PC-9 (cell line): ENCODE results near the gene ADAT2. TPM values are rescaled to one million over a fixed set of nuclear protein-coding genes. Genes with fewer than 3 reads are reported as not detected.
"Not testable (repeated sequence)": the region's sequence is repeated elsewhere in the genome, so short reads cannot be mapped to it uniquely, and the experiment has no call there.

ENCODE experiments used
- BruUV-seq: library from RNA; stranded (reverse); fragments of 400-500 nt; replicated peaks from 2 replicates; lab custom pipeline; 2021; lab: Mats Ljungman, UMichigan
- CTCF ChIA-PET: fragments of 300-600 bp; sonication (Branson Sonifier 250); formaldehyde crosslinking; loops from one replicate; lab custom pipeline; 2022; ENCODE audit warnings: antibody characterized with exemption; lab: Charles Lee
- POLR2A ChIA-PET: fragments of 300-600 bp; sonication (Branson Sonifier 250); formaldehyde crosslinking; loops from one replicate; lab custom pipeline; 2022; ENCODE audit warnings: antibody characterized with exemption; ENCODE audit not compliant: unreplicated experiment; lab: Charles Lee
- DNase-seq, 2 experiments: peaks; one replicate each; pipeline versions ENCODE4 v3.0.0 to v3.0.0-alpha.2; 2015 to 2022; ENCODE audit warnings: mixed read lengths in 1 of 2
- H2AFZ ChIP-seq: fragments of 200-600 bp; sonication (generic); 2 replicates; pipeline ENCODE4 v1.8.1; 2017; ENCODE audit warnings: antibody characterized with exemption
- H3F3A ChIP-seq: fragments of 200-600 bp; sonication (generic); 2 replicates; pipeline ENCODE4 v1.8.1; 2017; ENCODE audit warnings: antibody characterized with exemption, mild to moderate bottlenecking, low read depth; ENCODE audit not compliant: insufficient read depth
- H3K27ac ChIP-seq: fragments of 200-600 bp; sonication (generic); 2 replicates; pipeline ENCODE4 v1.6.1; 2016; ENCODE audit warnings: mixed run types
- H3K27me3 ChIP-seq: fragments of 200-600 bp; sonication (generic); 2 replicates; pipeline ENCODE4 v1.6.1; 2016; ENCODE audit warnings: low read depth, mixed run types; ENCODE audit not compliant: insufficient read depth
- H3K36me3 ChIP-seq: fragments of 200-600 bp; sonication (generic); 2 replicates; pipeline ENCODE4 v1.6.1; 2016; ENCODE audit warnings: low read depth, mixed run types
- H3K4me1 ChIP-seq: fragments of 200-600 bp; sonication (generic); replicated peaks from 2 replicates; pipeline ENCODE4 v1.6.1; 2016; ENCODE audit warnings: mixed run types; ENCODE audit not compliant: insufficient read depth
- H3K4me2 ChIP-seq: fragments of 200-600 bp; sonication (generic); 2 replicates; pipeline ENCODE4 v1.6.1; 2017; ENCODE audit warnings: mixed run types
- H3K4me3 ChIP-seq: fragments of 200-600 bp; sonication (generic); 2 replicates; pipeline ENCODE4 v1.6.1; 2016; ENCODE audit warnings: mixed run types
- H3K79me2 ChIP-seq: fragments of 200-600 bp; sonication (generic); 2 replicates; pipeline ENCODE4 v1.6.1; 2017; ENCODE audit warnings: low read depth, mixed run types
- H3K9me2 ChIP-seq: fragments of 200-600 bp; sonication (generic); 2 replicates; pipeline ENCODE4 v1.8.1; 2017; ENCODE audit warnings: mild to moderate bottlenecking; ENCODE audit not compliant: insufficient read depth
- H3K9me3 ChIP-seq: fragments of 200-600 bp; sonication (generic); 2 replicates; pipeline ENCODE4 v1.8.1; 2016; ENCODE audit warnings: low read depth; ENCODE audit not compliant: insufficient read depth
- H4K20me1 ChIP-seq: fragments of 200-600 bp; sonication (generic); 2 replicates; pipeline ENCODE4 v1.8.1; 2017; ENCODE audit not compliant: insufficient read depth
- EZH2 ChIP-seq: fragments of 200-600 bp; sonication (generic); IDR thresholded peaks from 2 replicates; pipeline ENCODE4 v1.8.0; 2017; ENCODE audit warnings: antibody characterized with exemption, low read depth
- intact Hi-C: fragments of 100-400 bp; cut with micrococcal nuclease; formaldehyde crosslinking; loops from one replicate; pipeline ENCODE4 v1.10.0; 2022; ENCODE audit not compliant: unreplicated experiment
- total RNA-seq: library from RNA; stranded (reverse); gene quantifications from 2 replicates; pipeline ENCODE4 v1.2.3, GENCODE V29; 2021
- TF ChIP-seq, protein P1 (sequence below): fragments of 200-600 bp; sonication (generic); conservative IDR thresholded peaks from 2 replicates; pipeline ENCODE4 v1.6.1; 2017; ENCODE audit warnings: mixed run types, antibody characterized with exemption, mild to moderate bottlenecking, moderate library complexity

Gene ADAT2
- total RNA-seq, 1 experiment from 2014 or later: 5.5 TPM

DNA sequence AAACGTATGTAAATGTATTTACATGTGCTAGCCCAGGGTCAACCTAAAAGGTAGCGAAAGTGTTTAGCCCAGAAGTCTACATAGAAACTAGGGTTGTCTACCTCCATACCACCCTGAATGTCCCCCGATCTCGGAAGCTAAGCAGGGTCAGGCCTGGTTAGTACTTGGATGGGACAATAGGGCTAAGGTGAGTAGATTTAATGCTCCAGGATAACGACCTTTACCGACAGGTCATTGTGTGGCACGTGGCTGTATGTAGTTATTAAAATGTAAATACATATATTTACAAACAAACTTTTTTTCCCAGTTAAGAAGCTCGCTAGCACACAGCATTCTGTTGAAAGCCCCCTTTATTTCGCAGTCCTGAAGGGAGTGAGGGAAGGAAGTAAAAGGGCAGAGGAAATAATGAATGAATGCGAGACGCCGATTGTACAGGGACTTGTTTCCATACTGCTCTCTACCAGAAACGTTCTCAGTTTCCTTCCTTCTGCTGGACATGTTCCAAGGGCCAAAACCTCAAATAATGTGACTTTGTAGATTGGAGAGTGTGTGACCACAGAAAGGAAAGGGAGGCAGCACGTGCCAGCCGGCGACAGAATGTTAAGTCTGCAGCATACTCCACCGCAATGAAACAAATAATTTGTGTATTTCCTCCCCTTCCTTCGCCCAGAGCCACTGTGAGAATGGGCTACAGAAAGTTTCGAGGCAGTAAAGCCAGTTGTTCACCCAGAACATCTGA, 612 bp downstream of the ADAT2 start:
- intact Hi-C loops: loop anchor here (1.0 to 2.0 kb wide), 2 partner anchors 61 to 504 kb away; partner anchors contain the start of gene FUCA2
- Histone ChIP-seq H3K27me3 (no peaks in the 10 kb centered on the region), H3K4me1 (peaks cover 22% of the 10 kb centered on the region), H2AFZ (peak overlapping the region; percentile 98), H3K27ac (peak overlapping the region; percentile 47), H3K4me2 (peak overlapping the region; percentile 82), H3F3A (no peaks in the 10 kb centered on the region; the same call in 1 of the 2 replicates), H3K79me2 (peaks cover 61% of the 10 kb centered on the region), H3K36me3 (no peaks in the 10 kb centered on the region), H4K20me1 (no peaks in the 10 kb centered on the region), H3K9me2 (no peaks in the 10 kb centered on the region), H3K4me3 (peak overlapping the region; percentile 77), H3K9me3 (no peaks in the 10 kb centered on the region)
- DNase-seq: peak; percentile 40 to 58
- ChIA-PET POLR2A (interaction anchor here (0.5 to 0.7 kb wide), 3 partner anchors 271 to 677 kb away, joined by 3 to 4 read pairs (median 3); no protein-coding TSS in a partner anchor), CTCF (interaction anchor here (1.5 kb wide), 1 partner anchor 23 kb away, joined by 7 read pairs; no protein-coding TSS in a partner anchor)
- BruUV-seq: TSS peak; percentile 68
- TF ChIP-seq, protein P1, sequence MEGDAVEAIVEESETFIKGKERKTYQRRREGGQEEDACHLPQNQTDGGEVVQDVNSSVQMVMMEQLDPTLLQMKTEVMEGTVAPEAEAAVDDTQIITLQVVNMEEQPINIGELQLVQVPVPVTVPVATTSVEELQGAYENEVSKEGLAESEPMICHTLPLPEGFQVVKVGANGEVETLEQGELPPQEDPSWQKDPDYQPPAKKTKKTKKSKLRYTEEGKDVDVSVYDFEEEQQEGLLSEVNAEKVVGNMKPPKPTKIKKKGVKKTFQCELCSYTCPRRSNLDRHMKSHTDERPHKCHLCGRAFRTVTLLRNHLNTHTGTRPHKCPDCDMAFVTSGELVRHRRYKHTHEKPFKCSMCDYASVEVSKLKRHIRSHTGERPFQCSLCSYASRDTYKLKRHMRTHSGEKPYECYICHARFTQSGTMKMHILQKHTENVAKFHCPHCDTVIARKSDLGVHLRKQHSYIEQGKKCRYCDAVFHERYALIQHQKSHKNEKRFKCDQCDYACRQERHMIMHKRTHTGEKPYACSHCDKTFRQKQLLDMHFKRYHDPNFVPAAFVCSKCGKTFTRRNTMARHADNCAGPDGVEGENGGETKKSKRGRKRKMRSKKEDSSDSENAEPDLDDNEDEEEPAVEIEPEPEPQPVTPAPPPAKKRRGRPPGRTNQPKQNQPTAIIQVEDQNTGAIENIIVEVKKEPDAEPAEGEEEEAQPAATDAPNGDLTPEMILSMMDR: no peak
- no peak for TF ChIP-seq EZH2

DNA sequence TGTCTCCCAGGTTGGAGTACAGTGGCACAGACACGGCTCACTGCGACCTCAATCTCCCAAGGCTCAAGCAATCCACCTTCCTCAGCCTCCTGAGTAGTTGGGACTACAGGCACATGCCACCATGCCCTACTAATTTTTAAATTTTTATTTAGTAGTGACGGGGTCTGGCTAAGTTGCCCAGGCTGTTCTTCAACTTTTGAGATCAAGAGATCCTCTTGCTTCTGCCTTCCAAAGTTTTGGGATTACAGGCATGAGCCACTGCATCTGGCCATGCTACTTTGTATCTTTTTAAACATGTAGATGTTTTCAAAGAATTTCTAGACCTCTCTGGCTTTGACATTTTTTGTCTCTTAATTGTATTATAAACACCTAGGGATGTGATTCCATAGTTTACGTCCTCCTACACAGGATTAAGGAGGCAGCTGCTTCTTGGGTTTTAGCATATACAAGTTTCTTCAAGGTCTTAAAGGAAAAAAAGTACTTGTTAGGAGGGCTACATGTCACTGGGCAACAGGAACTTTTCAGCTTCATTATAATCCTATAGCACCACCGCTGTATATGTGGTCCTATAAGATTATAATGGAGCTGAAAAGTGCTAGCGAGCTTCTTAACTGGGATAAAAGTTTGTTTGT, 1.3 kb downstream of the ADAT2 start:
- TF ChIP-seq, protein P1: no peak
- TF ChIP-seq EZH2: no peak
- no TSS peak for BruUV-seq
- H3K27ac ChIP-seq: peak overlapping the region; percentile 47; the same call in 1 of the 2 replicates
- DNase-seq: no peak
- peak overlapping the region; percentile 77 for H3K4me3 ChIP-seq
- H3K4me1 ChIP-seq: peaks cover 22% of the 10 kb centered on the region
- CTCF ChIA-PET: no interaction called here
- no peaks in the 10 kb centered on the region for H3K36me3 ChIP-seq
- peaks cover 61% of the 10 kb centered on the region for H3K79me2 ChIP-seq
- no peaks in the 10 kb centered on the region for H4K20me1 ChIP-seq
- intact Hi-C loops: no loop called here
- peak overlapping the region; percentile 82 for H3K4me2 ChIP-seq
- H3F3A ChIP-seq: no peaks in the 10 kb centered on the region; the same call in 1 of the 2 replicates
- H2AFZ ChIP-seq: peak overlapping the region; percentile 98
- POLR2A ChIA-PET: interaction anchor here (0.5 to 0.7 kb wide), 2 partner anchors 116 to 272 kb away, joined by 3 to 4 read pairs; no protein-coding TSS in a partner anchor
- no peaks in the 10 kb centered on the region for H3K9me3 ChIP-seq
- no peaks in the 10 kb centered on the region for H3K27me3 ChIP-seq
- H3K9me2 ChIP-seq: no peaks in the 10 kb centered on the region

DNA sequence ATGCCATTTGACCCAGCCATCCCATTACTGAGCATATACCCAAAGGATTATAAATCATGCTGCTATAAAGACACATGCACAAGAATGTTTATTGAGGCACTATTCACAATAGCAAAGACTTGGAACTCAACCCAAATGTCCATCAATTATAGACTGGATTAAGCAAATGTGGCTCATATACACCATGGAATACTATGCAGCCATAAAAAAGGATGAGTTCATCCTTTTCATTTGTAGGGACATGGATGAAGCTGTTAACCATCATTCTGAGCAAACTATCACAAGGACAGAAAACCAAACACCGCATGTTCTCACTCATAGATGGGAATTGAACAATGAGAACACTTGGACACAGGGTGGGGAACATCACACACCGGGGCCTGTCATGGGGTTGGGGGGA, 2.6 kb downstream of the ADAT2 start:
- H3K9me2 ChIP-seq, H3K27me3 ChIP-seq, H3K4me3 ChIP-seq, BruUV-seq, H3K27ac ChIP-seq, DNase-seq, H3F3A ChIP-seq, POLR2A ChIA-PET, H3K4me2 ChIP-seq, H3K36me3 ChIP-seq, H4K20me1 ChIP-seq, H3K9me3 ChIP-seq, H2AFZ ChIP-seq, CTCF ChIA-PET, intact Hi-C loops: not testable (repeated sequence)
- Histone ChIP-seq H3K79me2 (peaks cover 54% of the 10 kb centered on the region), H3K4me1 (peaks cover 22% of the 10 kb centered on the region)
